Panc1 (cell line): Measurements from ENCODE around the gene DEFB131A.
"Not testable (repeated sequence)": the region's sequence is repeated elsewhere in the genome, so short reads cannot be mapped to it uniquely, and the experiment has no call there.

Experiments used
- SIN3A ChIP-seq: IDR thresholded peaks from 2 replicates; pipeline ENCODE4 v1.6.1; 2012; ENCODE audit warnings: low read depth, mild to moderate bottlenecking, low read length, moderate library complexity, borderline replicate concordance; ENCODE audit not compliant: insufficient read depth
- TF ChIP-seq, protein P1 (sequence below): fragments of 450-650 bp; IDR thresholded peaks from 2 replicates; pipeline ENCODE4 v1.5.1; 2017; ENCODE audit warnings: mild to moderate bottlenecking

DNA sequence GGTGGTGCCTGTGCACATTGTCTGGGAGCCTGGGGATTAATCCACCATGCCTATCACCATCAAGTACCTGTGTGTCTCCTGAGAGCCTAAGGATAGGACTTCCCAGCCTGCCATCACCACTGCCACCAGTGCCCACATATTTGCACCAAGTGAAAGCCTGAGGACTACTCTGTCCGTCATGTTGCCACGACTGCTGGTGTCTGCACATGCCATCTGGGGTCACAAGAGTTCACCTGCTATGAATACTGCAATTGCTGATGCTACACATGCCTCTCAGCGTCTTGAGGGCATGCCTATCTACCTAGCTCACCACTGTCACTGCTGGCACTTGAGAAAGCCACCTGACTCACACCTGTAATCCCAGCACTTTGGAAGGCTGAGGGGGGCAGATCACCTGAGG lies 37.7 kb upstream of the DEFB131A start:
- TF ChIP-seq, protein P1, sequence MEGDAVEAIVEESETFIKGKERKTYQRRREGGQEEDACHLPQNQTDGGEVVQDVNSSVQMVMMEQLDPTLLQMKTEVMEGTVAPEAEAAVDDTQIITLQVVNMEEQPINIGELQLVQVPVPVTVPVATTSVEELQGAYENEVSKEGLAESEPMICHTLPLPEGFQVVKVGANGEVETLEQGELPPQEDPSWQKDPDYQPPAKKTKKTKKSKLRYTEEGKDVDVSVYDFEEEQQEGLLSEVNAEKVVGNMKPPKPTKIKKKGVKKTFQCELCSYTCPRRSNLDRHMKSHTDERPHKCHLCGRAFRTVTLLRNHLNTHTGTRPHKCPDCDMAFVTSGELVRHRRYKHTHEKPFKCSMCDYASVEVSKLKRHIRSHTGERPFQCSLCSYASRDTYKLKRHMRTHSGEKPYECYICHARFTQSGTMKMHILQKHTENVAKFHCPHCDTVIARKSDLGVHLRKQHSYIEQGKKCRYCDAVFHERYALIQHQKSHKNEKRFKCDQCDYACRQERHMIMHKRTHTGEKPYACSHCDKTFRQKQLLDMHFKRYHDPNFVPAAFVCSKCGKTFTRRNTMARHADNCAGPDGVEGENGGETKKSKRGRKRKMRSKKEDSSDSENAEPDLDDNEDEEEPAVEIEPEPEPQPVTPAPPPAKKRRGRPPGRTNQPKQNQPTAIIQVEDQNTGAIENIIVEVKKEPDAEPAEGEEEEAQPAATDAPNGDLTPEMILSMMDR = not testable (repeated sequence)
- TF ChIP-seq SIN3A = not testable (repeated sequence)
